SK-N-SH treated with all-trans-retinoic acid at 6 μM for 48 hours (cell line): ENCODE data around the gene VIT.

Experiments used
- ARNTL ChIP-seq: fragments of 450-650 bp; formaldehyde crosslinking; IDR thresholded peaks from 2 replicates; pipeline ENCODE4 v1.5.0; 2020; ENCODE audit warnings: low read depth, mild to moderate bottlenecking, moderate library complexity, borderline replicate concordance
- BACH2 ChIP-seq: fragments of 250-450 bp; sonication (Bioruptor Pico); IDR thresholded peaks from 2 replicates; pipeline ENCODE4 v1.9.0; 2021; ENCODE audit warnings: mild to moderate bottlenecking, borderline replicate concordance
- ESRRG ChIP-seq: fragments of 250-450 bp; sonication (Bioruptor Pico); IDR thresholded peaks from 2 replicates; pipeline ENCODE4 v1.6.1; 2021; ENCODE audit warnings: mild to moderate bottlenecking
- ISL1 ChIP-seq: fragments of 250-450 bp; sonication (Bioruptor Pico); IDR thresholded peaks from 2 replicates; pipeline ENCODE4 v2.1.2; 2022; ENCODE audit warnings: mild to moderate bottlenecking, moderate library complexity
- OSR1 ChIP-seq: fragments of 250-450 bp; sonication (Bioruptor Pico); IDR thresholded peaks from 2 replicates; pipeline ENCODE4 v1.8.0; 2022; ENCODE audit warnings: moderate library complexity, mild to moderate bottlenecking, inconsistent platforms
- PPARA ChIP-seq: fragments of 250-450 bp; sonication (Bioruptor Pico); IDR thresholded peaks from 2 replicates; pipeline ENCODE4 v1.5.0; 2020; ENCODE audit warnings: mild to moderate bottlenecking, borderline replicate concordance
- TCF4 ChIP-seq: fragments of 250-450 bp; sonication (Bioruptor Pico); IDR thresholded peaks from 2 replicates; pipeline ENCODE4 v1.8.0; 2021; ENCODE audit warnings: mild to moderate bottlenecking, moderate library complexity, borderline replicate concordance
- TOX ChIP-seq: fragments of 250-450 bp; sonication (Bioruptor Pico); IDR thresholded peaks from 2 replicates; pipeline ENCODE4 v1.8.0; 2021; ENCODE audit warnings: mild to moderate bottlenecking, moderate library complexity, borderline replicate concordance
- ZFP3 ChIP-seq: fragments of 250-450 bp; sonication (Bioruptor Pico); IDR thresholded peaks from 2 replicates; pipeline ENCODE4 v1.5.0; 2020; ENCODE audit warnings: mild to moderate bottlenecking, moderate library complexity
- ZFP30 ChIP-seq: fragments of 450-650 bp; formaldehyde crosslinking; IDR thresholded peaks from 2 replicates; pipeline ENCODE4 v1.5.0; 2022; ENCODE audit warnings: mild to moderate bottlenecking, moderate library complexity
- ZNF565 ChIP-seq: fragments of 450-650 bp; formaldehyde crosslinking; conservative IDR thresholded peaks from 2 replicates; pipeline ENCODE4 v1.5.0; 2020; ENCODE audit warnings: low read depth, mild to moderate bottlenecking, moderate library complexity
- TF ChIP-seq, protein P1 (sequence below): fragments of 250-450 bp; sonication (Bioruptor Pico); IDR thresholded peaks from 2 replicates; pipeline ENCODE4 v1.8.0; 2020; ENCODE audit warnings: mild to moderate bottlenecking, moderate library complexity, borderline replicate concordance
- TF ChIP-seq, protein P2 (sequence below): fragments of 250-450 bp; sonication (Bioruptor Pico); IDR thresholded peaks from 2 replicates; pipeline ENCODE4 v1.5.1; 2020; ENCODE audit warnings: low read depth, mild to moderate bottlenecking, moderate library complexity
- TF ChIP-seq, protein P3 (sequence below): fragments of 250-450 bp; sonication (Bioruptor Pico); IDR thresholded peaks from 2 replicates; pipeline ENCODE4 v1.5.1; 2021; ENCODE audit warnings: mild to moderate bottlenecking, moderate library complexity

DNA sequence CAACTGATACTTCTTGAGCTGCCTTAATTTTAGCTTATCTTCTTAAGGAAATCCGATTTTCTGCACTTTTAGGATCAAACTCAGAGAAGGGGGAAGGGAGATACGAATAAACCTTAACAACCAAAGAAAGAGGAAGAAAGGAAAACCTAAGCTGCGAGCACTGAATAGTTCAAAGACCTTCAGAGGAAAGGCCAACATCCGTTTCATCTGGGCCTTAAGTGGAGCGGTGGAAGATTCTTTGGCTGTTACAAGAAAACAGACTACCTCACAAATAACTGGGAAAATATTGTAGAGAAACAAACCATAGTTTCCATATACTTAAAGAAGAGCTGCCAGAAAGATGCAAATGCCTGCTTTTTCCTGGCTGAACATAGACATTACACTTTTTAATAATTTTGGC is 43.6 kb downstream of the VIT start:
- TF ChIP-seq ZFP3 (no peak), TCF4 (CRISPR knock-in tag) (no peak), ZFP30 (no peak), PPARA (no peak), ARNTL (CRISPR knock-in tag) (no peak), OSR1 (CRISPR knock-in tag) (no peak), ISL1 (CRISPR knock-in tag) (no peak), ZNF565 (no peak), TOX (no peak), BACH2 (CRISPR knock-in tag) (no peak), ESRRG (CRISPR knock-in tag) (no peak)
- TF ChIP-seq, protein P1, sequence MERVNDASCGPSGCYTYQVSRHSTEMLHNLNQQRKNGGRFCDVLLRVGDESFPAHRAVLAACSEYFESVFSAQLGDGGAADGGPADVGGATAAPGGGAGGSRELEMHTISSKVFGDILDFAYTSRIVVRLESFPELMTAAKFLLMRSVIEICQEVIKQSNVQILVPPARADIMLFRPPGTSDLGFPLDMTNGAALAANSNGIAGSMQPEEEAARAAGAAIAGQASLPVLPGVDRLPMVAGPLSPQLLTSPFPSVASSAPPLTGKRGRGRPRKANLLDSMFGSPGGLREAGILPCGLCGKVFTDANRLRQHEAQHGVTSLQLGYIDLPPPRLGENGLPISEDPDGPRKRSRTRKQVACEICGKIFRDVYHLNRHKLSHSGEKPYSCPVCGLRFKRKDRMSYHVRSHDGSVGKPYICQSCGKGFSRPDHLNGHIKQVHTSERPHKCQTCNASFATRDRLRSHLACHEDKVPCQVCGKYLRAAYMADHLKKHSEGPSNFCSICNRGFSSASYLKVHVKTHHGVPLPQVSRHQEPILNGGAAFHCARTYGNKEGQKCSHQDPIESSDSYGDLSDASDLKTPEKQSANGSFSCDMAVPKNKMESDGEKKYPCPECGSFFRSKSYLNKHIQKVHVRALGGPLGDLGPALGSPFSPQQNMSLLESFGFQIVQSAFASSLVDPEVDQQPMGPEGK (CRISPR knock-in tag) = no peak
- TF ChIP-seq, protein P2, sequence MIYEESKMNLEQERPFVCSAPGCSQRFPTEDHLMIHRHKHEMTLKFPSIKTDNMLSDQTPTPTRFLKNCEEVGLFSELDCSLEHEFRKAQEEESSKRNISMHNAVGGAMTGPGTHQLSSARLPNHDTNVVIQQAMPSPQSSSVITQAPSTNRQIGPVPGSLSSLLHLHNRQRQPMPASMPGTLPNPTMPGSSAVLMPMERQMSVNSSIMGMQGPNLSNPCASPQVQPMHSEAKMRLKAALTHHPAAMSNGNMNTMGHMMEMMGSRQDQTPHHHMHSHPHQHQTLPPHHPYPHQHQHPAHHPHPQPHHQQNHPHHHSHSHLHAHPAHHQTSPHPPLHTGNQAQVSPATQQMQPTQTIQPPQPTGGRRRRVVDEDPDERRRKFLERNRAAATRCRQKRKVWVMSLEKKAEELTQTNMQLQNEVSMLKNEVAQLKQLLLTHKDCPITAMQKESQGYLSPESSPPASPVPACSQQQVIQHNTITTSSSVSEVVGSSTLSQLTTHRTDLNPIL (CRISPR knock-in tag) = no peak
- TF ChIP-seq, protein P3, sequence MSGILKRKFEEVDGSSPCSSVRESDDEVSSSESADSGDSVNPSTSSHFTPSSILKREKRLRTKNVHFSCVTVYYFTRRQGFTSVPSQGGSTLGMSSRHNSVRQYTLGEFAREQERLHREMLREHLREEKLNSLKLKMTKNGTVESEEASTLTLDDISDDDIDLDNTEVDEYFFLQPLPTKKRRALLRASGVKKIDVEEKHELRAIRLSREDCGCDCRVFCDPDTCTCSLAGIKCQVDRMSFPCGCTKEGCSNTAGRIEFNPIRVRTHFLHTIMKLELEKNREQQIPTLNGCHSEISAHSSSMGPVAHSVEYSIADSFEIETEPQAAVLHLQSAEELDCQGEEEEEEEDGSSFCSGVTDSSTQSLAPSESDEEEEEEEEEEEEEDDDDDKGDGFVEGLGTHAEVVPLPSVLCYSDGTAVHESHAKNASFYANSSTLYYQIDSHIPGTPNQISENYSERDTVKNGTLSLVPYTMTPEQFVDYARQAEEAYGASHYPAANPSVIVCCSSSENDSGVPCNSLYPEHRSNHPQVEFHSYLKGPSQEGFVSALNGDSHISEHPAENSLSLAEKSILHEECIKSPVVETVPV (CRISPR knock-in tag) = no peak
